ENCODE results near the gene CFAP299.

DNA sequence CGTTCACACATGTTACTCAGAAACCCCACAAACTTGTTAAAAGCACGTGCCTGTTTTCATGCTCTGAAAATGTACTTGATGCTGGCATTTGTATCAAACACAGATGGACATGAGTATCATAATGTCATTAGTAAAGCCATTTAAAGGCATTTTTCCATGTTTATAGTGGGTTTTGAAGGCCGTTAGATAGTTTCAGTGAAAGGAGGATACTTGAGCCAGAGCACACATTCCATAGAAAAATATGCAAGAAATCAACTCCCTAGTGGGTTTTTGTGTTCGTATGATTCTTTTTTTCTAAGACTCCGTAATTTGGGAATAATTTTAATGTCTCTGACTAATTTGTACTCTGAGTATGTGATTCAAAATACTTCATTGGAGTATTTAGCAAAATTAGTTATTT lies 478.7 kb downstream of the CFAP299 start:
- no peak for TF ChIP-seq YY1 (IDR thresholded peaks at IDR 0.05; ENCODE audit: insufficient read depth, insufficient read length)
- no peak for TF ChIP-seq ZNF274 (IDR thresholded peaks at IDR 0.05; ENCODE audit: low read depth, low read length)
- no peak for TF ChIP-seq SUZ12 (IDR thresholded peaks at IDR 0.05; ENCODE audit: extremely low read depth, insufficient read depth, insufficient read length)
